ENCODE results near the gene PARD6A.

Gene PARD6A

DNA sequence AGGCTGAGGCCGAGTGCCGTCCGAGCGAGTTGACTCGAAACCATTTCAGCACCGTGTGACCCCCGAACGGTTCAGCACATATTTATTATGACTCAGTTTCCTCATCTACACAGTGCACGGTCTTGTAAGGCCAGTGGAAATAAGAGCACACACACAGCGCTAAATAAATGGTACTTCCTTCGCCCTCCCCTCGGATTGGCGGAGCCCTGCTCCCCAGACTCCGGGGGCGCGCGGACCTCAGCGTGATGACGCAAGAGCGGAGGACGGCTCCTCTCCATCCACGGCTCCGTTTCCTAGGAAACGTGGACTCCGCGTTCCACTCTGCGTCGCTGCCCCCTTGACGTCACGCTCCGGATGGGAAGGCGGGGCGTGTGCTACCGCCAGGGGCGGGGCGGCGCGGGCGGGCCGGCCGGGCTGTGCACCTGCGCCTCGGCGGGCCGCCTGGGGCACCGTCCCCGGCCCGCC lies at the start of gene PARD6A:
Gene PARD6A (plus strand): TSS at position 397 of the 465 bp plus-strand sequence. CDS start 79 bp downstream, outside the sequence.
- peak; percentile 91 to 93 for DNase-seq (ENCODE audit: low read depth in 2 of 2)

GRCh38 chr16:67613808-67614207 lies 47.0 kb upstream of the PARD6A start:
- no peak for DNase-seq (ENCODE audit: low read depth in 2 of 2)

GRCh38 chr16:67628216-67628615 lies 32.5 kb upstream of the PARD6A start:
- no peak for DNase-seq (ENCODE audit: low read depth in 2 of 2)

DNA sequence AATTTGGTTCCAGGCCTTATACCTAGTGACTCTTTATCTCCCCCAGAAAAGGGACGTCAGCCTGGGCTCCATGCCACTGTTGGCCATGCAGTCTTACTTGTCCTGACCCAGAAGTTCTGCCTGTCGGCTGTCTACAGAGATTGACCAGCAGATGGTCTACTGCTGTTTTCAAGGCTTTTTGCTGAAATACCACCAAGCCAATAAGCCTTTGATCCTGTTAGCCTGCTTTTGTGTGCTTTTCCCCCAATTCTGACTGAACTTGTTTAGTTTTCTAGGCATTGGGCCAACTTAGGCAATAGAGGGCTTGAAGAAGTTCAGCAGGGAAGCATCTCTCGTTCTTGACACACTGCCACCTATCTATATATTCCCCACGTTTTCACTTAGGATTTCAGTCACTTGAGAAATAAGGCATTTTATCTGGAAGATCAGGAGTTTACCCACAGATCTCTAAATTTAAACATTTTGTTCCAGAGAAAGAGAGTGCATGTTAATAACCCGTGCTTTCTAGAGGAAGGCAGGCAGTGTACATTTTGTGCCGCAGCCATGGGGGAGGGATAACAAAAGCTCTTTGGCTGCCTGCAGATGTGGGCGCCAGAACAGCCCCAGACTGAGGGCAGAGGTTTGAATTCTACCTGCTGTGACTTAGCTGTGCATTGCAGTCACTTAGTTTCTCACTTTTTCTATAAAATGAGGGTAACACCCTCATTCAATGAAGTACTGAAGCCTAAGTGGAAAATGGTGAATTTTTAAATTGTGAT lies 28.2 kb upstream of the PARD6A start:
- DNase-seq (ENCODE audit: low read depth in 2 of 2): peak; percentile 20 to 31

DNA sequence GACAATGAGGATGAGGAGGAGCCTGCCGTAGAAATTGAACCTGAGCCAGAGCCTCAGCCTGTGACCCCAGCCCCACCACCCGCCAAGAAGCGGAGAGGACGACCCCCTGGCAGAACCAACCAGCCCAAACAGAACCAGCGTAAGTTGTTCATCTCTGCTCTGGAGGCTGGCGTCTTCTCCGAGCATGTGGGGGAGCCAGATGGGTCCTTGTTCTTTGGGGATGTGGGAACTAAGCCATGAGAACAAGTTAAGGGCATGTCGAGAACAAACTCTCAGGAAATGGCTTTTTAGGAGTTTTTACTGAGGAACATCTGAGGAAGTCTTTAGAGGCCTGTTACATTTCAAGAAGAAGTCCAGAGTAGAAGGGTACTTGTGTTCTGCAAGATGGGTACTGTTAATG lies 24.0 kb upstream of the PARD6A start:
- no peak for DNase-seq (ENCODE audit: low read depth in 2 of 2)

DNA sequence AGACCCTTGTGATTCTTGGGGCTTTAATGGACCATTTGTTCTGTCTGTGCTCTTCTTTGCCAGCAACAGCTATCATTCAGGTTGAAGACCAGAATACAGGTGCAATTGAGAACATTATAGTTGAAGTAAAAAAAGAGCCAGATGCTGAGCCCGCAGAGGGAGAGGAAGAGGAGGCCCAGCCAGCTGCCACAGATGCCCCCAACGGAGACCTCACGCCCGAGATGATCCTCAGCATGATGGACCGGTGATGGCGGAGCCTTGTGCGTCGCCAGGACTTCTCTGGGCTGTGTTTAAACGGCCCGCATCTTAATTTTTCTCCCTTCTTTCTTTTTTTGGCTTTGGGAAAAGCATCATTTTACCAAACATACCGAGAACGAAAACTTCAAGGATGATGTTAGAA lies 23.1 kb upstream of the PARD6A start:
- no peak for DNase-seq (ENCODE audit: low read depth in 2 of 2)

DNA sequence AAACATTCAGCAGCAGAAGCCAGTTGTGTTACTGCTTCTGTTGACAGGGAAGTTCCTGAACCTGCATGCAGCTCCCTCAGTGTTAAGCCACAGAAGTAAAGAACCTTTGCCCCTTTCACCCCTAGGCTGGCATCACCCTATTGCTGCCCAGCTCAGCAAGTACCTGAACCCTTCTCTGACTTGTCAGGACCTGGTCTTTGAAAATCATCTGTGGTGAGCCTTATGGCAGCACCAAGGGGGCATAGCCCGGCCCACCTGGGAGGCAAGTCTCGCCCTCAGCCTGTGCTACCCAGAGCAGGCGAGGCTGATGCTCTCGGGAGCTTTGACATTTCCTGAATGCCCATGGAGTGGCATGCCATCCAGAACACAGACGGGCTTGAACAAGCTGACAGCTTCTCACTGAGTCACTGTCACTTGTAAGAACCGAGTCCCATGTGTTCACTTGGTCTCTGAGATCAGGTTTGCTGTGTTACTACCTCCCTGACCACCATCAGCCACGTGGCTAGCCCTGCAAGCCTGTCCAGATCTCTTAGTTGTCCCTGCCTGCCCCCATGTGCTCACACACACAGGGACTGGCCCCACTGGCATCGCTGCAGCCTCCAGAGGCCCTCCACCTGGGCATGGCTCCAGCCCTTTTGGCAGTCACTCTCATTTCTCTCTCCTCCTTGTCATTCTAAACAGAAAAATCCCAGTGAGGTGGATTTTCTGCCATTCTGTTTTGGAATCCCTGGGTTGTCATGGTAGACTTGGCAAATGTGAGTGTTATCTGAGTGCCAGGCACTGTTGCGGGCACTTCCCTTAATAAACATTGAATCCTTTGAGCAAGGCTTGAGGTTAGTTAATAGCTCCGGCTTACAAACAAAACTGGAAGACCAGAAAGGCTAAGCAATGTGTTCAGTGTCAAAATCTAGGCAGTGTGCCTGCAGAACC lies 18.7 kb upstream of the PARD6A start:
- no peak for DNase-seq (ENCODE audit: low read depth in 2 of 2)

DNA sequence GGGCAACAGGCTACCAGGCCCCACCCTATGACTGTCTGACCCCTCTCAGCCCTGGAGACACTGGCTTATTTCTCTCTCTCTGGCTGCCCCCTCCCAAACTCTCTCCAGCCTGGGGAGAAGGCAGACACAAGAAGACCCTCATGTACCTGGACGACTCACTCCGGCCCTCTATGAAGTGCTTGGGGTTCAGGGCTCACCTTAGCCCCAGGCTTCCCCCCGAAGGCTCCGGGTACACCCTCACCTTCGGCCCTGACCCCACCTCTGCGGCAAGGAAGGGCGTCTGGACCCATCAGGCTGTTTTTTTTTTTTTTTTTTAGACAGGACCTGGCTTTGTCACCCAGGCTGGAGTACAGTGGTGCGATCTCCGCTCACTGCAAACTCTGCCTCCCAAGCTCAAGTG lies 16.7 kb upstream of the PARD6A start:
- no peak for DNase-seq (ENCODE audit: low read depth in 2 of 2)

DNA sequence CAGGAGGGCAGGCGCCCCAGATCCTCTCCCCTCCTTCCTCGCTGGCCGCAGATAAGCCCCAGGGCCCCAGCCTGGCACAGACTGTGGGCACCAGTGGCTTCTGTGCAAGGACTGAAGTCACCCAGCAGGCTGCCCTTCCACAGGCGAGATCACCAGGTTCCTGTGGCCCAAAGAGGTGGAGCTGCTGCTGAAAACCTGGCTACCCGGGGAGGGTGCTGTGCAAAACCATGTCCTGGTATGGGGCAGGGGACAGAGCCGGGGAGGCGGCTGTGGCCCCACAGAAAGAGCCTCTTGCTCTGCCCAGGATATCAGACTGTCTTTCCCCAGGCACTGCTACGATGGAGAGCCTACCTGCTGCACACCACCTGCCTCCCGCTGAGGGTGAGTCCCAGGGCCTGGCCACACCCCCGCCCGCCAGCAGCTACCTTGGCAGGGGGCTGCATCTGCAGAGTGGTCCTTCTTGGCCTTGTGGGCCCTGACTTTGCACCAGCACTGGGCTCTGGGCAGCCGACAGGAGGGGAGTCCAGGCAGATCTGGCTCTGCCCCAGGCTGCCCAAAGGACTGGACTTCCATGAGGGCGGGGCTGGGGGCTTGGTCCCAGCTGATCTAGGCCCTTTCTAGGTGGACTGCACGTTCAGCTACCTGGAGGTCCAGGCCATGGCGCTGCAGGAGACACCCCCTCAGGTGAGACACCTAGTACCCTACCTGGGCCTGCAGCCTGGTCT lies 15.2 kb upstream of the PARD6A start:
- DNase-seq (ENCODE audit: low read depth in 2 of 2): no peak

DNA sequence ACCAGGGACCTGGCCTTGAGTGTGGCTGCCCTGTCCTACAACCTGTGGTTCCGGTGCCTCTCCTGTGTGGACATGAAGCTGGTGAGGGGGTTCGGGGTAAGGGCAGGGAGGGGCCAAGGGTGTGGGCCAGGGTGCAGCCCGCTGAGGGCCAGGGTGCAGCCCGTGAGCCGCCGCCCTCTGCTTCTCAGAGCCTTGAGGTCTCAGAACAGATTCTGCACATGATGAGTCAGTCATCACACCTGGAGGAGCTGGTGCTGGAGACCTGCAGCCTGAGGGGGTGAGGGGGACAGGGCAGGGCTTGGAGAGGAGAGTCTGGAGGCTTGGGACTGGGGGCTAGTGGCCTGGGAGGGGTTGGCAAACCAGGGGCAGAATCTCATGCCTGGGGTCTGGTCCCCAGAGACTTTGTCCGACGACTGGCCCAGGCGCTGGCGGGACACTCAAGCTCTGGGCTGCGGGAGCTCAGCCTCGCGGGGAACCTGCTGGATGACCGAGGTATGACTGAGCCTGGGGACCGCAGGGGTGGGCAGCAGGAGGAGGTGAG lies 13.6 kb upstream of the PARD6A start:
- DNase-seq (ENCODE audit: low read depth in 2 of 2): no peak

- no peak for DNase-seq (ENCODE audit: low read depth in 2 of 2)
Observed at GRCh38 chr16:67647681-67648080, 13.1 kb upstream of the PARD6A start.

GRCh38 chr16:67648088-67648763 lies 12.5 kb upstream of the PARD6A start:
- DNase-seq (ENCODE audit: low read depth in 2 of 2): no peak

DNA sequence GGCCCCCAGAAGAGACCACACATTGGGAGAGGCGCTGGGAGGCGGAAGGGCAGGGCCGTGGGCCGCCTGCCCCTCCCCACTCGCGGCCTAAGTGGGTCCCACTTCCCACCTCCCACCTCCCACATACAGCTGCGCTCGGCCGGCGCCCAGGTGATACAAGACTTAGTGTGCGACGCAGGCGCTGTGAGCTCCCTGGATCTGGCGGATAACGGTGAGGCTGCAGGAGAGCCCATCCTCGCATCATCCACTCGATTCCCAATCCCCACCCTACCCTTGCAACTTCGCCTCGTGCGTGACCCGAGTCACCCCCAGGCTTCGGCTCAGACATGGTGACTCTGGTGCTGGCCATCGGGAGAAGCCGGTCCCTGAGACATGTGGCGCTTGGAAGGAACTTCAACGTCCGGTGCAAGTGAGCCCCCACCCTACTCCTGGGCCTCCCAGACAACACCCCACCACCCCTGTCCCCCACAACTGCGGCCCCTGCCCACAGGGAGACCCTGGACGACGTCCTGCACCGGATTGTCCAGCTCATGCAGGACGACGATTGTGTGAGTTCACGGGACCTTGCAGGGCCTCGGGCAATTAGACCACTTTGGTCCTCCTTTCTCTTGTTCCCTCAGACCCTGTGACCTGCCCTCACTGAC lies 11.9 kb upstream of the PARD6A start:
- no peak for DNase-seq (ENCODE audit: low read depth in 2 of 2)

GRCh38 chr16:67649494-67649931 lies 11.2 kb upstream of the PARD6A start:
- no peak for DNase-seq (ENCODE audit: low read depth in 2 of 2)

- DNase-seq (ENCODE audit: low read depth in 2 of 2): no peak
Observed at GRCh38 chr16:67650023-67650422, 10.7 kb upstream of the PARD6A start.

GRCh38 chr16:67651039-67651438 lies 9.7 kb upstream of the PARD6A start:
- DNase-seq (ENCODE audit: low read depth in 2 of 2): no peak

- DNase-seq (ENCODE audit: low read depth in 2 of 2): no peak
Observed at GRCh38 chr16:67651847-67652246, 8.9 kb upstream of the PARD6A start.

DNA sequence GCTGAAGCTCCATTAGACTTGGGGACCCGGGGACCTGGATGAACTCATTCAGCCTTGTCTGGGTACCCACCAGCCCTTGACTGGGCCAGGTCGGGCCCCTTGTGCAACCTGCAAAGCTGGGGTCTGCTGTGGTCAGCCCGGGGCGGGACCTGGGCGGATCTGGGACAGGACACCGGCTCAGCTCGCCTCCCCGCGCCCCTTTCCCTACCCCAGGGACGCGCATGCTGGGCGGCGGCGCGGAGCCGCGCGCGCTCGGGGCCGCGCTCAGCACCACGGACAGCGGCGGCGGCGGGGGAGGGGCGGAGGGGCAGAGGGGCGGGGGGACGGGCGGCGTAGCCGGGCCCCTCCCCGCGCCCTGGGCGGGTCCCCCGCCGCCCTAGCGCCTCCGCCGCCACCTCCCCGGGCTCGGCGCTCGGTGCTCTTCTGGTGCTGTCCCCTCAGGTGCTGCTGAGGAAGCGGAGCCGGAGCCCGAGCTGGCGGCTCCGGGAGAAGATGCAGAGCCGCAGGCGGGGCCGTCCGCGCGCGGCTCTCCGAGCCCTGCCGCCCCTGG lies 8.1 kb upstream of the PARD6A start:
- DNase-seq (ENCODE audit: low read depth in 2 of 2): no peak

DNA sequence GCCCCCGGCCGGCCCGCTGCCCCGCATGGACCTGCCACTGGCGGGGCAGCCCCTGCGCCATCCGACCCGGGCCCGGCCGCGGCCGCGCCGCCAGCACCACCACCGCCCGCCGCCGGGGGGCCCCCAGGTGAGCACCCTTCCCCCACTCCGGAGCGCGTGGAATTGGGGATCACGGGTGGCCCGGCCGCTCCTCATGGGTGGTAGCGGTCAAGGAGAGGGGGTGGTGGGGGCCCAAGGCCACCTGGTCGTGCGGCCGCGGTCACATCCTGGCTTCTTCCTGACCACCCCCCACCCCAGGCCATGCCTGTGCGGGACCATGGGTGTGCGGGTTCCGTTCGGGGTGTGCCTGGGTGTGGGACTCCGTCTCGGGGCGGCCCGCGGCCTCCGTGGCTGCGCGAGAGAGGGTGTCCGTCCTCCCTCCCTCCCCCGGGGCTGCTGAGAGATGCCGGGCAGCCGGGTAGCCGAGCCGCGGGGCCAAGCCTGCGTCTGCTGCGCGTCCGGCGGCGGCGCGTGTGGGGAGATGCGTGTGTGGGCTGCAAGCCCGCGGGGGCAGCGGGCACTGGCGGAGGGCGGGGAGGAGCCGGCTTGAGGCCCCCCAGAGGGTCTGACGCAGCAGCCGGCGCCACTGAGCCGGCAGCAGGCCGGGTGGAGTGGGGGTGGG lies 7.5 kb upstream of the PARD6A start:
- DNase-seq (ENCODE audit: low read depth in 2 of 2): no peak

Measured in fibroblast of skin of left quadriceps (primary cell).